Mucosa of rectum (tissue), 2 donors: ENCODE data around the gene KCNK1.

Experiments used
- H3K27ac ChIP-seq, 2 donors: one replicate each; pipeline ENCODE4 v1.7.0; 2013; ENCODE audit warnings: inconsistent platforms in 2 of 2, low read depth in 2 of 2, low read length in 2 of 2
- H3K27me3 ChIP-seq, 2 donors: one replicate each; pipeline ENCODE4 v1.7.0; 2013; ENCODE audit warnings: low read length in 2 of 2; ENCODE audit not compliant: control insufficient read depth in 2 of 2, insufficient read depth in 2 of 2
- H3K36me3 ChIP-seq, 2 donors: one replicate each; pipeline ENCODE4 v1.7.0; 2013; ENCODE audit warnings: low read length in 2 of 2; ENCODE audit not compliant: control insufficient read depth in 2 of 2, insufficient read depth in 2 of 2
- H3K4me1 ChIP-seq, 2 donors: one replicate each; pipeline ENCODE4 v1.7.0; 2013; ENCODE audit warnings: low read length in 2 of 2, mild to moderate bottlenecking in 1 of 2; ENCODE audit not compliant: control insufficient read depth in 2 of 2, insufficient read depth in 2 of 2
- H3K4me3 ChIP-seq, 2 donors: one replicate each; pipeline ENCODE4 v1.7.0; 2013; ENCODE audit warnings: low read length in 2 of 2
- H3K9ac ChIP-seq, 2 donors: one replicate each; pipeline ENCODE4 v1.7.0; 2013; ENCODE audit warnings: low read length in 2 of 2, low read depth in 1 of 2, mild to moderate bottlenecking in 1 of 2
- H3K9me3 ChIP-seq, 2 donors: one replicate each; pipeline ENCODE4 v1.7.0; 2013; ENCODE audit warnings: low read length in 2 of 2; ENCODE audit not compliant: control insufficient read depth in 2 of 2
- donor health status: healthy.
- donor health status: Normal muscosa, but diverticular disease.

Gene KCNK1

GRCh38 chr1:233689017-233689747, 75.3 kb downstream of the KCNK1 start:
- Histone ChIP-seq H3K27ac (no peak overlapping the region), H3K4me3 (no peak overlapping the region), H3K4me1 (no peaks in the 10 kb centered on the region), H3K27me3 (no peaks in the 10 kb centered on the region), H3K9ac (no peak overlapping the region), H3K36me3 (no peaks in the 10 kb centered on the region), H3K9me3 (no peaks in the 10 kb centered on the region)

- Histone ChIP-seq H3K9ac (no peak overlapping the region), H3K4me3 (no peak overlapping the region), H3K9me3 (no peaks in the 10 kb centered on the region), H3K36me3 (no peaks in the 10 kb centered on the region), H3K27ac (no peak overlapping the region), H3K27me3 (no peaks in the 10 kb centered on the region), H3K4me1 (no peaks in the 10 kb centered on the region)
Measured at GRCh38 chr1:233689748-233690254, 75.9 kb downstream of the KCNK1 start.

GRCh38 chr1:233695901-233696300, 82.0 kb downstream of the KCNK1 start:
- Histone ChIP-seq H3K4me3 (no peak overlapping the region), H3K27me3 (no peaks in the 10 kb centered on the region)

GRCh38 chr1:233700338-233700737, 86.4 kb downstream of the KCNK1 start:
- H3K4me3 ChIP-seq, result no peak overlapping the region
- H3K9ac ChIP-seq, result no peak overlapping the region
- H3K27ac ChIP-seq, result no peak overlapping the region
- H3K9me3 ChIP-seq, result no peaks in the 10 kb centered on the region
- no peaks in the 10 kb centered on the region for H3K27me3 ChIP-seq
- no peaks in the 10 kb centered on the region for H3K4me1 ChIP-seq
- H3K36me3 ChIP-seq, result no peaks in the 10 kb centered on the region

More at GRCh38 chr1:233695901-233696300, 82.0 kb downstream of the KCNK1 start:
- H3K4me1 ChIP-seq, result no peaks in the 10 kb centered on the region
- H3K9me3 ChIP-seq, result no peaks in the 10 kb centered on the region
- no peak overlapping the region for H3K9ac ChIP-seq
- no peak overlapping the region for H3K27ac ChIP-seq
- no peaks in the 10 kb centered on the region for H3K36me3 ChIP-seq

GRCh38 chr1:233704170-233704897, 90.4 kb downstream of the KCNK1 start:
- H3K27ac ChIP-seq, result no peak overlapping the region
- H3K9ac ChIP-seq, result no peak overlapping the region
- no peaks in the 10 kb centered on the region for H3K9me3 ChIP-seq
- no peaks in the 10 kb centered on the region for H3K27me3 ChIP-seq
- no peak overlapping the region for H3K4me3 ChIP-seq
- no peaks in the 10 kb centered on the region for H3K4me1 ChIP-seq
- no peaks in the 10 kb centered on the region for H3K36me3 ChIP-seq

GRCh38 chr1:233704898-233705723, 91.2 kb downstream of the KCNK1 start:
- no peaks in the 10 kb centered on the region for H3K4me1 ChIP-seq
- no peak overlapping the region for H3K9ac ChIP-seq
- no peaks in the 10 kb centered on the region for H3K36me3 ChIP-seq
- H3K27me3 ChIP-seq, result no peaks in the 10 kb centered on the region
- H3K27ac ChIP-seq, result no peak overlapping the region
- no peak overlapping the region for H3K4me3 ChIP-seq
- no peaks in the 10 kb centered on the region for H3K9me3 ChIP-seq

GRCh38 chr1:233707153-233707879, 93.4 kb downstream of the KCNK1 start:
- Histone ChIP-seq H3K27me3 (no peaks in the 10 kb centered on the region), H3K9ac (no peak overlapping the region), H3K4me1 (no peaks in the 10 kb centered on the region), H3K36me3 (no peaks in the 10 kb centered on the region), H3K4me3 (no peak overlapping the region), H3K27ac (no peak overlapping the region), H3K9me3 (no peaks in the 10 kb centered on the region)

- Histone ChIP-seq H3K27me3 (no peaks in the 10 kb centered on the region), H3K4me1 (no peaks in the 10 kb centered on the region), H3K27ac (no peak overlapping the region), H3K9me3 (no peaks in the 10 kb centered on the region), H3K4me3 (no peak overlapping the region), H3K36me3 (no peaks in the 10 kb centered on the region), H3K9ac (no peak overlapping the region)
Measured at GRCh38 chr1:233707880-233708815, 94.2 kb downstream of the KCNK1 start.

GRCh38 chr1:233710031-233710430, 96.1 kb downstream of the KCNK1 start:
- no peaks in the 10 kb centered on the region for H3K4me1 ChIP-seq
- no peaks in the 10 kb centered on the region for H3K36me3 ChIP-seq
- H3K27ac ChIP-seq, result no peak overlapping the region
- H3K27me3 ChIP-seq, result no peaks in the 10 kb centered on the region
- no peak overlapping the region for H3K4me3 ChIP-seq
- H3K9me3 ChIP-seq, result no peaks in the 10 kb centered on the region
- H3K9ac ChIP-seq, result no peak overlapping the region
